Upper lobe of right lung (tissue), 1 donor: ENCODE data around the gene TEX261. TPM values are rescaled to one million over a fixed set of nuclear protein-coding genes. Genes with fewer than 3 reads are reported as not detected.

Source experiments
- ATAC-seq: fragments of 200-7000 bp; cut with Tn5 transposase; one replicate; pipeline ENCODE4 v1.9.1; 2020; ENCODE audit warnings: mild to moderate bottlenecking, moderate library complexity
- DNase-seq: peaks from one replicate; pipeline ENCODE4 v3.0.0-alpha.2; 2020
- H3K27ac ChIP-seq: fragments of 200-600 bp; one replicate; pipeline ENCODE4 v1.8.0; 2022
- H3K27me3 ChIP-seq: fragments of 200-600 bp; one replicate; pipeline ENCODE4 v1.8.0; 2022; ENCODE audit warnings: mild to moderate bottlenecking
- H3K36me3 ChIP-seq: fragments of 200-600 bp; one replicate; pipeline ENCODE4 v1.8.0; 2022
- H3K4me1 ChIP-seq: fragments of 200-600 bp; one replicate; pipeline ENCODE4 v1.8.0; 2022
- H3K4me3 ChIP-seq: fragments of 200-600 bp; one replicate; pipeline ENCODE4 v1.8.0; 2022; ENCODE audit warnings: mild to moderate bottlenecking
- H3K9me3 ChIP-seq: fragments of 200-600 bp; one replicate; pipeline ENCODE4 v1.8.0; 2022
- CTCF ChIP-seq: fragments of 200-600 bp; IDR thresholded peaks from one replicate; pipeline ENCODE4 v1.8.0; 2022; ENCODE audit warnings: antibody characterized with exemption
- intact Hi-C: fragments of 100-400 bp; cut with DNase I; formaldehyde crosslinking; loops from one replicate; pipeline ENCODE4 v1.11.0; 2022
- total RNA-seq: library from RNA; stranded (reverse); fragmentation: NEBNext Ultra II Directional; extraction: Animal tissue kit (Norgen Biotek cat#: 25700); gene quantifications from one replicate; pipeline ENCODE4 v1.2.1, GENCODE V29; 2021
- donor health status: DM: no; HTN: yes; CAD: no; lungs with severe emphysema.

TEX261 gene
- total RNA-seq, 1 donor from 2014 or later, result 63.1 TPM

DNA sequence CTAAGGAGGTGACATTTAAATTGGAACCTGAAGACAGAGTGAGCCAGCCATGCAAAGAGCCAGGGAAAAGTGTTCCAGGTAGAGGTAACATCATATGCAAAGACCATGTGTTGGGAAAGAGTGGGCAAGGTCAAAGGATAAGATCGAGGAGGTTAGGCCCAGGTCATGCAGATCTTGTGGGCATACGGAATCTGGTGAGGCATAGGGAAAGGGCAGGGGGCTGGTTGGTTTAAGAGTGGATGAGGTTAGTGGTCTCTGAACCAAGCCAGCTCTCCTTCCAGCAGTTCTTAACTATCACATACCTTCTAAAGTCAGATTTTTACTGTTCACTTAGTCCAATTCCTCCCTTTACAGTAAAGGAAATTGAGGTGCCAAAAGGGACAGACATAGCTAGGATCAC lies 13.3 kb downstream of the TEX261 start:
- Histone ChIP-seq H3K27me3 (no peaks in the 10 kb centered on the region), H3K4me3 (no peak overlapping the region), H3K9me3 (no peaks in the 10 kb centered on the region), H3K4me1 (peaks cover 9% of the 10 kb centered on the region), H3K36me3 (peaks cover 7% of the 10 kb centered on the region), H3K27ac (no peak overlapping the region)
- ATAC-seq (no peak), DNase-seq (no peak)
- intact Hi-C loops, result no loop called here
- no peak for TF ChIP-seq CTCF

GRCh38 chr2:70979626-70980025 lies 15.0 kb downstream of the TEX261 start:
- Histone ChIP-seq H3K27me3 (no peaks in the 10 kb centered on the region), H3K36me3 (no peaks in the 10 kb centered on the region), H3K27ac (no peak overlapping the region), H3K9me3 (no peaks in the 10 kb centered on the region), H3K4me1 (peaks cover 9% of the 10 kb centered on the region), H3K4me3 (no peak overlapping the region)
- ATAC-seq (no peak), DNase-seq (peak; percentile 49)
- intact Hi-C loops, result no loop called here
- TF ChIP-seq CTCF, result no peak

DNA sequence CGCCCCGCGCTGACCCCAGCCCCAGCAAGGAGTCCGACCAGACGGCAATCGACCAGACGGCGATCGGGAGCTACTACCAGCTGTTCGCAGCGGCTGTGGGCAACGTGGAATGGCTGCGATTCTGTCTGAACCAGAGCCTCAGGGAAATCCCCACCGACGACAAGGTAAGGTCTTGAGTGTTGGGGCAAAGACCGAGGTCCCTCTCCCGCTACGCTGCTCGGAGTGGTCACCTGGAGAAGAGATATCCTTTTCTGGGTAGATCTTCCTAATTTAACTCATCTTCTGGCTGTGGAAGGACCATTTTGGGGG lies 15.5 kb downstream of the TEX261 start:
- Histone ChIP-seq H3K9me3 (no peaks in the 10 kb centered on the region), H3K4me1 (peaks cover 9% of the 10 kb centered on the region), H3K27ac (peak overlapping the region; percentile 75), H3K27me3 (no peaks in the 10 kb centered on the region), H3K36me3 (no peaks in the 10 kb centered on the region), H3K4me3 (peak overlapping the region; percentile 76)
- ATAC-seq (no peak), DNase-seq (no peak)
- no peak for TF ChIP-seq CTCF
- intact Hi-C loops, result no loop called here

DNA sequence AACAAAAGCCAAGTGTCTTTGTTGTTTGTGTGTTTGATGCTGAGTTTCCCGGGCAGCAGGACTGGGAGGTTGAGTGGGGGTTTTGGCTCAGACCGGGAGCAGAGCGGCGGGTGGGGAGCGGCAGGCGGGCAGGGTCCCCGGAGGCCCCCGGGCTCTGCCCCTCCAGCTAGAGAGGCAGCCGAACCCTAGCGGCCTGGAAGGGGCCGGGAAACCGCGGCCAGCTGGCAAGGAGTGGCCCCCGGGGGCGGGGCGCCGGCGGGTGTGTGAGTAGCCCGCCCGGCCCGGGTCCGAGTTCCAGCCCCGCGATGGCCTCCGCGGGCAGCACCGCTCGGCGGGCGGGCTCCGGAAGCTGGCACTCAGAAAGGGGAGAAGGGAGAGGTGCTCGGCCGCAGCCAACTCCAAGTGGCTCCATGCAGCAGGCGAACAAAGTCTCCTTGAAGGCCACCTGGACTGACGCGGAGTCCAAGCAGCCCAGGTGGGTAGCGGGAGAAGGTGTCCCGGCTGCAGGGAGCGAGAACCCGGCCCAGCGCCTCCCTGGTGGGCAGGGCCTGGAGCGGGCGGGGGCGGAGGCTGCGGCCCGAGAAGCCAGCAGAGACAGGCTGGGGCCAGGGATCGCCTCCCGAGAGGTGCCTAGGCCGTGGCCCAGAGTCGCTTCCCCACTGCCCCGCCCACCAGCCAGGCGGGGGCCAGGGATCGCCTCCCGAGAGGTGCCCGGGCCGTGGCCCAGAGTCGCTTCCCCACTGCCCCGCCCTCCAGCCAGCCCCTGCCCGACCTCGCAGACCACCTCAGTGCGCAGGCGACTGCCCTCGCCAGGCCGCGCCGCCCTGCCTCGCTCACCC lies 16.1 kb downstream of the TEX261 start, which contains the start of gene ANKRD53:
Gene ANKRD53 (plus strand): TSS at position 290 of the 839 bp plus-strand sequence. CDS start 16 bp downstream, at position 306.
- peak; percentile 71 for DNase-seq
- Histone ChIP-seq H3K4me1 (peaks cover 9% of the 10 kb centered on the region), H3K36me3 (no peaks in the 10 kb centered on the region), H3K27me3 (no peaks in the 10 kb centered on the region), H3K9me3 (no peaks in the 10 kb centered on the region), H3K27ac (peak within 1 kb of the TSS; percentile 94), H3K4me3 (peak within 1 kb of the TSS; percentile 76)
- no peak for TF ChIP-seq CTCF
- peak; percentile 77 for ATAC-seq
- intact Hi-C loops, result no loop called here

DNA sequence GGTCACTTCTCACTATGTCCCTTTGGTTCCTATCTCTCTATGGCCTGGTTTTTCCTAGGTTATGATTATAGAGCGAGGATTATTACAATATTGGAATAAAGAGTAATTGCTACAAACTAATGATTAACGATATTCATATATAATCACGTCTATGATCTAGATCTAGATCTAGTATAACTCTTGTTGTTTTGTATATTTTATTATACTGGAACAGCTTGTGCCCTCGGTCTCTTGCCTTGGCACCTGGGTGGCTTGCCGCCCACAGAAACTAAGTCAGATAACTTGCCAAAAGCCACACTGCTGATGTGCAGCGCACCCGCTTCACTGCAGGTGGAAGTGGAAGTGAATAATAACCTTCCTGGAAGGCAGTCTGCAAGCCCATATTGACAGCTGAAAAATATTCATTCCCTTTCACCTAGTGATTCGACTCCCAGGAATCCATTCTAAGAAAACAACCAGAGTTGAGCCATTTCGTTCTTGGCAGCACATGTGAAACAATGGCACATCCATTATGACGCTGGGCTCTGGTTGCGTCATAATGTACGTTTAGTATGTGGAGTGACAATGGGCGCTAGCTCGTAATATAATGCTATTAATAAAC lies 17.0 kb downstream of the TEX261 start:
- Histone ChIP-seq H3K9me3 (no peaks in the 10 kb centered on the region), H3K27ac (peak overlapping the region; percentile 94), H3K4me3 (peak overlapping the region; percentile 76), H3K27me3 (no peaks in the 10 kb centered on the region), H3K4me1 (peaks cover 9% of the 10 kb centered on the region), H3K36me3 (no peaks in the 10 kb centered on the region)
- DNase-seq (no peak), ATAC-seq (no peak)
- intact Hi-C loops, result no loop called here
- peak; percentile 6 for TF ChIP-seq CTCF
